GM12878 (cell line): ENCODE results near the gene MAPKBP1. TPM values are rescaled to one million over a fixed set of nuclear protein-coding genes. Genes with fewer than 3 reads are reported as not detected.
A peak's percentile ranks its signal among the peaks of the same experiment; 100 is the strongest.

Experiments
- DPF2 ChIP-seq: fragments of 450-650 bp; IDR thresholded peaks from 2 replicates; pipeline ENCODE4 v1.6.1; 2017; ENCODE audit warnings: mild to moderate bottlenecking
- IRF3 ChIP-seq: fragments of 450-650 bp; IDR thresholded peaks from 2 replicates; pipeline ENCODE4 v1.6.1; 2014; ENCODE audit warnings: mild to moderate bottlenecking
- IRF4 ChIP-seq: IDR thresholded peaks from 2 replicates; pipeline ENCODE4 v1.6.1; 2011; ENCODE audit warnings: low read depth, low read length
- IRF5 ChIP-seq: fragments of 450-650 bp; IDR thresholded peaks from 2 replicates; pipeline ENCODE4 v1.6.1; 2017; ENCODE audit warnings: borderline replicate concordance
- MTA2 ChIP-seq: fragments of 450-650 bp; IDR thresholded peaks from 2 replicates; pipeline ENCODE4 v1.6.1; 2016; ENCODE audit warnings: low read depth, mild to moderate bottlenecking, moderate library complexity
- NFYA ChIP-seq: IDR thresholded peaks from 2 replicates; pipeline ENCODE4 v1.6.1; 2011; ENCODE audit warnings: low read depth, mild to moderate bottlenecking, low read length, improper control_type of control experiment, borderline replicate concordance
- NR2F1 ChIP-seq: fragments of 450-650 bp; conservative IDR thresholded peaks from 2 replicates; pipeline ENCODE4 v1.6.1; 2017; ENCODE audit warnings: mild to moderate bottlenecking
- REST ChIP-seq: IDR thresholded peaks from 2 replicates; pipeline ENCODE4 v1.6.1; 2012; ENCODE audit warnings: mild to moderate bottlenecking, low read depth, low read length
- RUNX3 ChIP-seq: IDR thresholded peaks from 2 replicates; pipeline ENCODE4 v1.6.1; 2012; ENCODE audit warnings: low read length, inconsistent platforms
- SKIL ChIP-seq: fragments of 450-650 bp; IDR thresholded peaks from 2 replicates; pipeline ENCODE4 v1.6.1; 2017; ENCODE audit warnings: mild to moderate bottlenecking, low read depth, inconsistent platforms; ENCODE audit not compliant: poor library complexity, severe bottlenecking
- TCF12 ChIP-seq: IDR thresholded peaks from 2 replicates; pipeline ENCODE4 v1.6.1; 2011; ENCODE audit warnings: low read depth, mild to moderate bottlenecking, low read length
- USF2 ChIP-seq: IDR thresholded peaks from 2 replicates; pipeline ENCODE4 v1.6.1; 2011; ENCODE audit warnings: low read depth, low read length, improper control_type of control experiment, borderline replicate concordance
- ZBTB11 ChIP-seq: fragments of 450-650 bp; formaldehyde crosslinking; IDR thresholded peaks from 2 replicates; pipeline ENCODE4 v1.5.0; 2022; ENCODE audit warnings: mild to moderate bottlenecking, missing genetic modification characterization
- ZZZ3 ChIP-seq: IDR thresholded peaks from 2 replicates; pipeline ENCODE4 v1.6.1; 2011; ENCODE audit warnings: low read depth; ENCODE audit not compliant: control insufficient read depth, insufficient read length
- polyA plus RNA-seq, 11 experiments: library from polyadenylated mRNA; depleted of rRNA in 4 of 11; unstranded in 6 of 11; stranded (reverse) in 5 of 11; fragments of >200 nt; fragmentation: Nextera tagmentation in 4 of 11; fragmentation: Illumina TruSeq in 1 of 11; extraction: Ambion mirVana in 4 of 11; extraction: Trizol in 1 of 11; gene quantifications; 1 replicate in 1 of 11; 2 replicates in 10 of 11; pipeline versions ENCODE4 v1.2.1 to v1.2.3, GENCODE V29; 2011 to 2016; ENCODE audit warnings: inconsistent platforms in 2 of 11, missing spikeins in 2 of 11, low read depth in 1 of 11
- total RNA-seq, 4 experiments: library from RNA; depleted of rRNA in 3 of 4; stranded (reverse); fragments of >200 nt in 3 of 4; fragmentation: Illumina TruSeq in 1 of 4; extraction: Trizol in 1 of 4; gene quantifications; 2 replicates each; pipeline versions ENCODE4 v1.2.1 to v1.2.3, GENCODE V29; 2013 to 2021

The MAPKBP1 gene
- total and polyA plus RNA-seq, 10 of the 15 experiments (the other 5 are each of a cell fraction or from before 2014, with no cell fraction given): 0.44 to 19.0 (median 7.3) TPM

GRCh38 chr15:41790756-41791546 is 16.7 kb downstream of the MAPKBP1 start (continued):
- TF ChIP-seq REST (no peak), NFYA (no peak), DPF2 (no peak), ZBTB11 (CRISPR knock-in tag) (no peak), IRF3 (no peak), RUNX3 (peak; percentile 34; the same call in 1 of the 2 replicates), SKIL (no peak), TCF12 (no peak), MTA2 (0 out of 2 replicates have a peak, but pooled peaks have one; percentile 11), USF2 (no peak), ZZZ3 (no peak), NR2F1 (no peak), IRF4 (no peak), IRF5 (no peak)
